Colonic mucosa (tissue), 4 donors: ENCODE data around the gene METTL27. TPM values are rescaled to one million over a fixed set of nuclear protein-coding genes. Genes with fewer than 3 reads are reported as not detected.
A peak's percentile ranks its signal among the peaks of the same experiment; 100 is the strongest.
"Not testable (repeated sequence)": the region's sequence is repeated elsewhere in the genome, so short reads cannot be mapped to it uniquely, and the experiment has no call there.

ENCODE experiments used
- DNase-seq: peaks from one replicate; pipeline ENCODE4 v3.0.0-alpha.2; 2020
- H3K27ac ChIP-seq: fragments of 200-600 bp; one replicate; pipeline ENCODE4 v1.8.0; 2021
- H3K27me3 ChIP-seq: fragments of 200-600 bp; one replicate; pipeline ENCODE4 v1.8.0; 2021
- H3K36me3 ChIP-seq: fragments of 200-600 bp; one replicate; pipeline ENCODE4 v1.8.0; 2021
- H3K4me1 ChIP-seq: fragments of 200-600 bp; one replicate; pipeline ENCODE4 v1.8.0; 2021; ENCODE audit warnings: mild to moderate bottlenecking
- H3K4me3 ChIP-seq: fragments of 200-600 bp; one replicate; pipeline ENCODE4 v1.8.0; 2021
- H3K9ac ChIP-seq, 2 donors: one replicate each; pipeline ENCODE4 v1.7.0; 2013; ENCODE audit warnings: control low read depth in 2 of 2, low read depth in 2 of 2, low read length in 2 of 2
- H3K9me3 ChIP-seq: fragments of 200-600 bp; one replicate; pipeline ENCODE4 v1.8.0; 2021
- CTCF ChIP-seq: fragments of 200-600 bp; IDR thresholded peaks from one replicate; pipeline ENCODE4 v1.8.0; 2022; ENCODE audit warnings: antibody characterized with exemption, mild to moderate bottlenecking
- intact Hi-C: fragments of 100-400 bp; cut with DNase I; formaldehyde crosslinking; loops from one replicate; pipeline ENCODE4 v1.14.1; 2022
- total RNA-seq, 2 donors: library from RNA; stranded (reverse); fragmentation: NEBNext Ultra II Directional in 1 of 2; extraction: Animal tissue kit (Norgen Biotek cat#: 25700) in 1 of 2; gene quantifications; one replicate each; pipeline ENCODE4 v1.2.1, GENCODE V29; 2021
- donor health status: healthy.
- donor health status: DM: no; HTN: no; CAD: no.
- donor health status: DM: no; HTN: no; CAD: no.

METTL27 gene
- total RNA-seq, 2 donors from 2014 or later, result 4.0 to 7.4 TPM

GRCh38 chr7:73823257-73823656 is 19.1 kb downstream of the METTL27 start:
- no peak for TF ChIP-seq CTCF
- Histone ChIP-seq H3K9me3 (no peaks in the 10 kb centered on the region), H3K27me3 (no peaks in the 10 kb centered on the region), H3K4me1 (peaks cover 9% of the 10 kb centered on the region), H3K9ac (peak overlapping the region; percentile 80 to 96), H3K27ac (peak overlapping the region; percentile 92), H3K36me3 (no peaks in the 10 kb centered on the region), H3K4me3 (no peak overlapping the region)
- intact Hi-C loops, result no loop called here
- no peak for DNase-seq

GRCh38 chr7:73822319-73823173 is 19.8 kb downstream of the METTL27 start:
- no peak for TF ChIP-seq CTCF
- Histone ChIP-seq H3K9me3 (no peaks in the 10 kb centered on the region), H3K27me3 (no peaks in the 10 kb centered on the region), H3K4me1 (peaks cover 9% of the 10 kb centered on the region), H3K27ac (peak overlapping the region; percentile 92), H3K4me3 (no peak overlapping the region), H3K36me3 (no peaks in the 10 kb centered on the region), H3K9ac (peak overlapping the region; percentile 80 to 96)
- intact Hi-C loops, result no loop called here
- DNase-seq, result peak; percentile 95

- H3K36me3 ChIP-seq, H3K9me3 ChIP-seq, H3K4me1 ChIP-seq, H3K27me3 ChIP-seq, intact Hi-C loops, DNase-seq, H3K4me3 ChIP-seq: not testable (repeated sequence)
- peak overlapping the region; percentile 92 for H3K27ac ChIP-seq
- peak overlapping the region in 1 of 2 donors; percentile 96 for H3K9ac ChIP-seq
Measured at GRCh38 chr7:73821597-73822285, 20.6 kb downstream of the METTL27 start.

GRCh38 chr7:73820013-73820412 is 22.3 kb downstream of the METTL27 start:
- Histone ChIP-seq H3K36me3 (no peaks in the 10 kb centered on the region), H3K27ac (no peak overlapping the region), H3K27me3 (no peaks in the 10 kb centered on the region), H3K9me3 (no peaks in the 10 kb centered on the region), H3K4me3 (no peak overlapping the region), H3K9ac (no peak overlapping the region), H3K4me1 (no peaks in the 10 kb centered on the region)
- DNase-seq, result no peak
- intact Hi-C loops, result no loop called here
- TF ChIP-seq CTCF, result no peak

- Histone ChIP-seq H3K36me3 (no peaks in the 10 kb centered on the region), H3K4me3 (no peak overlapping the region), H3K9ac (no peak overlapping the region), H3K27me3 (no peaks in the 10 kb centered on the region), H3K4me1 (no peaks in the 10 kb centered on the region), H3K9me3 (no peaks in the 10 kb centered on the region), H3K27ac (no peak overlapping the region)
- no peak for TF ChIP-seq CTCF
- intact Hi-C loops, result no loop called here
- peak; percentile 14 for DNase-seq
Measured at GRCh38 chr7:73817121-73817520, 25.2 kb downstream of the METTL27 start.

GRCh38 chr7:73815436-73815835 is 26.9 kb downstream of the METTL27 start:
- H3K4me3 ChIP-seq, result no peak overlapping the region
- no peaks in the 10 kb centered on the region for H3K27me3 ChIP-seq
- no peak overlapping the region for H3K9ac ChIP-seq
- peak; percentile 16 for DNase-seq
- H3K9me3 ChIP-seq, result no peaks in the 10 kb centered on the region
- H3K4me1 ChIP-seq, result no peaks in the 10 kb centered on the region
- TF ChIP-seq CTCF, result no peak
- no peaks in the 10 kb centered on the region for H3K36me3 ChIP-seq
- intact Hi-C loops, result no loop called here
- no peak overlapping the region for H3K27ac ChIP-seq
